GM12864 (cell line): ENCODE measurements around the gene GFOD2.

ENCODE experiments used
- DNase-seq: peaks from one replicate; pipeline ENCODE4 v3.0.0-alpha.2; 2011; ENCODE audit warnings: low read depth
- H3K4me3 ChIP-seq: 2 replicates; pipeline ENCODE4 v1.5.1; 2011; ENCODE audit warnings: mild to moderate bottlenecking, low read depth, low read length, control low read depth
- CTCF ChIP-seq: IDR thresholded peaks from 2 replicates; pipeline ENCODE4 v1.5.1; 2011; ENCODE audit warnings: low read depth, mild to moderate bottlenecking, moderate library complexity, low read length, control low read depth, inconsistent platforms; ENCODE audit errors: missing control alignments

Gene GFOD2

GRCh38 chr16:67733734-67734470, 14.8 kb upstream of the GFOD2 start:
- no peak for TF ChIP-seq CTCF
- no peak for DNase-seq
- H3K4me3 ChIP-seq, result no peak overlapping the region

- H3K4me3 ChIP-seq, result no peak overlapping the region
- no peak for DNase-seq
- TF ChIP-seq CTCF, result no peak
Measured at GRCh38 chr16:67731753-67732095, 12.6 kb upstream of the GFOD2 start.

GRCh38 chr16:67731071-67731752, 12.1 kb upstream of the GFOD2 start:
- DNase-seq, result no peak
- TF ChIP-seq CTCF, result no peak
- H3K4me3 ChIP-seq, result no peak overlapping the region

GRCh38 chr16:67730326-67730725, 11.2 kb upstream of the GFOD2 start:
- no peak for TF ChIP-seq CTCF
- DNase-seq, result no peak
- no peak overlapping the region for H3K4me3 ChIP-seq

GRCh38 chr16:67729636-67730248, 10.6 kb upstream of the GFOD2 start:
- H3K4me3 ChIP-seq, result no peak overlapping the region
- TF ChIP-seq CTCF, result no peak
- DNase-seq, result no peak

- TF ChIP-seq CTCF, result no peak
- no peak overlapping the region for H3K4me3 ChIP-seq
- no peak for DNase-seq
Measured at GRCh38 chr16:67727521-67728485, 8.7 kb upstream of the GFOD2 start.
